OCI-LY3 (cell line): ENCODE measurements around the gene C5.
"Not testable (repeated sequence)": the region's sequence is repeated elsewhere in the genome, so short reads cannot be mapped to it uniquely, and the experiment has no call there.

ENCODE experiments used
- CTCF ChIP-seq: fragments of 200-600, 300-600 bp; sonication (generic); IDR thresholded peaks from 2 replicates; pipeline ENCODE4 v1.5.1; 2014; ENCODE audit warnings: antibody characterized with exemption, low read length, low read depth
- EZH2phosphoT487 ChIP-seq: fragments of 200-600 bp; shearing (Covaris generic); IDR thresholded peaks from 2 replicates; pipeline ENCODE4 v1.6.1; 2018; ENCODE audit warnings: antibody characterized with exemption, mixed run types, low read depth

- not testable (repeated sequence) for TF ChIP-seq CTCF, EZH2phosphoT487
Observed at GRCh38 chr9:121028285-121028684, 21.8 kb downstream of the C5 start.
